Measurements from ENCODE around the gene ADAM10.

Gene ADAM10, protein sequence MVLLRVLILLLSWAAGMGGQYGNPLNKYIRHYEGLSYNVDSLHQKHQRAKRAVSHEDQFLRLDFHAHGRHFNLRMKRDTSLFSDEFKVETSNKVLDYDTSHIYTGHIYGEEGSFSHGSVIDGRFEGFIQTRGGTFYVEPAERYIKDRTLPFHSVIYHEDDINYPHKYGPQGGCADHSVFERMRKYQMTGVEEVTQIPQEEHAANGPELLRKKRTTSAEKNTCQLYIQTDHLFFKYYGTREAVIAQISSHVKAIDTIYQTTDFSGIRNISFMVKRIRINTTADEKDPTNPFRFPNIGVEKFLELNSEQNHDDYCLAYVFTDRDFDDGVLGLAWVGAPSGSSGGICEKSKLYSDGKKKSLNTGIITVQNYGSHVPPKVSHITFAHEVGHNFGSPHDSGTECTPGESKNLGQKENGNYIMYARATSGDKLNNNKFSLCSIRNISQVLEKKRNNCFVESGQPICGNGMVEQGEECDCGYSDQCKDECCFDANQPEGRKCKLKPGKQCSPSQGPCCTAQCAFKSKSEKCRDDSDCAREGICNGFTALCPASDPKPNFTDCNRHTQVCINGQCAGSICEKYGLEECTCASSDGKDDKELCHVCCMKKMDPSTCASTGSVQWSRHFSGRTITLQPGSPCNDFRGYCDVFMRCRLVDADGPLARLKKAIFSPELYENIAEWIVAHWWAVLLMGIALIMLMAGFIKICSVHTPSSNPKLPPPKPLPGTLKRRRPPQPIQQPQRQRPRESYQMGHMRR

DNA sequence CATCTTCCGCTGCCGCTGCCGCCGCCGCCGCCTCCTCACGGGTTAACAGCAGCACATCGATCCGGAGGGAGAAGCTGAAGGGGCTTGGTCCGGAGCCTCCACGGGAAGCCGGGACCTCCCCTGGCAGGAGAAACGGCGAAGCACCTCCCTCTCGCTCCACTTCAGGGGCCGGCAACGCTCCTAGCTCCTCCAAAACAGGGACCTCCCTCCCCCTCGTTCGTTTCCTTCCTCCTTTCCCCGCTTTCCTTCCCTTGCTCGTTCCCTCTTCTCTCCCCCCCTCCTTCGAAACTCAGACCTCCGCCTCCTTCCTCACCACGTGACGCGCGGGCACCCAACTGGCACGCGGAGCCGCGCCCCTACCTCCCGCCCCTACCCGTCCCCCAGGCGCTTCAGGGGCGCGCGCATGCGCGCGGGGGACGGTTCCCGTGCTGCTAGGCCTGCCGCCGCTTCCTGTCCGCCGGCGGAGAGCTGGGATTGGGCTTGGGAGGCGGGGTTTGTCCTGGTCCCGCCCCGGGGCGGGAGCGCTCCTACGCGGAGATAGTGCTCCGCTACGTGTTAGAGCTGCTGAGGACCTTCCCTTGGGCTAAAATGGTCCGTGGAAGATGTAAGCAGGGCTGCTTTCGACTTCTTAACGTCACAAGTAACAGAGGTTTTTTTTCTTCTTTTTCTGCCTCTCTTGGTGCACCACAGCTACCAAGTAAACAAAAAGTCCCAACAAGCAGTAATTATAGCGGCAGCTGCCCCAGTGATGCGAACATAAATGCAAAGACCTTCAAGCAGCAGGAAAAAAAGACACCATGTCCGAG lies at the start of gene ADAM10:
TSS of gene ADAM10 (minus strand) at position 176 of the 806 bp plus-strand sequence. CDS start at position 3, 173 bp downstream.
- no peaks in the 10 kb centered on the region for H3K27me3 ChIP-seq (ENCODE audit: insufficient read depth, insufficient read length)
- peak within 1 kb of the TSS; percentile 98 for H3K9ac ChIP-seq (ENCODE audit: insufficient read length, low read depth)
- TF ChIP-seq YY1 (IDR thresholded peaks at IDR 0.05; ENCODE audit: insufficient read depth, insufficient read length): no peak
- no peak for TF ChIP-seq SUZ12 (IDR thresholded peaks at IDR 0.05; ENCODE audit: extremely low read depth, insufficient read depth, insufficient read length)
- no peak for TF ChIP-seq ZNF274 (IDR thresholded peaks at IDR 0.05; ENCODE audit: low read depth, low read length)
- no peaks in the 10 kb centered on the region for H3K4me1 ChIP-seq (ENCODE audit: insufficient read depth, insufficient read length)
- H3K9me3 ChIP-seq (ENCODE audit: insufficient read depth, low read length): no peaks in the 10 kb centered on the region
- peak within 1 kb of the TSS; percentile 93 for H3K4me3 ChIP-seq (ENCODE audit: insufficient read length, low read depth)
- H3K36me3 ChIP-seq (ENCODE audit: insufficient read depth, insufficient read length, low read length): no peaks in the 10 kb centered on the region
- peak; percentile 97 for DNase-seq (ENCODE audit: low read depth, low spot score)

- Histone ChIP-seq H3K4me1 (ENCODE audit: insufficient read depth, insufficient read length) (no peaks in the 10 kb centered on the region), H3K27me3 (ENCODE audit: insufficient read depth, insufficient read length) (no peaks in the 10 kb centered on the region), H3K9me3 (ENCODE audit: insufficient read depth, low read length) (no peaks in the 10 kb centered on the region), H3K4me3 (ENCODE audit: insufficient read length, low read depth) (no peak overlapping the region), H3K36me3 (ENCODE audit: insufficient read depth, insufficient read length, low read length) (no peaks in the 10 kb centered on the region), H3K9ac (ENCODE audit: insufficient read length, low read depth) (no peak overlapping the region)
- TF ChIP-seq ZNF274 (IDR thresholded peaks at IDR 0.05; ENCODE audit: low read depth, low read length) (no peak), YY1 (IDR thresholded peaks at IDR 0.05; ENCODE audit: insufficient read depth, insufficient read length) (no peak), SUZ12 (IDR thresholded peaks at IDR 0.05; ENCODE audit: extremely low read depth, insufficient read depth, insufficient read length) (no peak)
- DNase-seq (ENCODE audit: low read depth, low spot score): no peak
These were observed 48.0 kb upstream of the ADAM10 start for GRCh38 chr15:58797505-58797904.

DNA sequence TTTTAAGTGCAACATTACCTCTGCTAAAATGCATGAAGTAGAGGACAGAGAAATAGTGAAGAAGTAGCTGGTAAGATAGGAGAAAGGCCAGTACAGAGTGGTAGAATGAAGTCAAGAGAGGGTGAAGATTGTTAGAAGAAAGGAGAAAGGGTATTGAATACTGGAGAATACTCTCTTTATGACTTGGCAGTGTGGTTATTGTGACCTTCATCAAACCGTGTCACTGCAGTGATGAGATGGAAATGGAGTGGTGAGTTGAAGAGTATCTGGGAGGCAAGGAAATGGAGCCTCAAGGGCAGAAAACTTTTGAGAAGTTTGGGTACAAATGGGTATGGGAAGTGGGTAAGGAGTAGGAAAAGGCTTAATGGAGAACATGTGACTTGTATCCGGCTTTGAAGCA lies 46.3 kb upstream of the ADAM10 start:
- H3K4me3 ChIP-seq (ENCODE audit: insufficient read length, low read depth): no peak overlapping the region
- no peaks in the 10 kb centered on the region for H3K27me3 ChIP-seq (ENCODE audit: insufficient read depth, insufficient read length)
- no peaks in the 10 kb centered on the region for H3K4me1 ChIP-seq (ENCODE audit: insufficient read depth, insufficient read length)
- no peak for DNase-seq (ENCODE audit: low read depth, low spot score)
- H3K36me3 ChIP-seq (ENCODE audit: insufficient read depth, insufficient read length, low read length): peaks cover 3% of the 10 kb centered on the region
- H3K9ac ChIP-seq (ENCODE audit: insufficient read length, low read depth): no peak overlapping the region
- no peaks in the 10 kb centered on the region for H3K9me3 ChIP-seq (ENCODE audit: insufficient read depth, low read length)
- TF ChIP-seq ZNF274 (IDR thresholded peaks at IDR 0.05; ENCODE audit: low read depth, low read length): no peak
- no peak for TF ChIP-seq YY1 (IDR thresholded peaks at IDR 0.05; ENCODE audit: insufficient read depth, insufficient read length)
- no peak for TF ChIP-seq SUZ12 (IDR thresholded peaks at IDR 0.05; ENCODE audit: extremely low read depth, insufficient read depth, insufficient read length)

DNA sequence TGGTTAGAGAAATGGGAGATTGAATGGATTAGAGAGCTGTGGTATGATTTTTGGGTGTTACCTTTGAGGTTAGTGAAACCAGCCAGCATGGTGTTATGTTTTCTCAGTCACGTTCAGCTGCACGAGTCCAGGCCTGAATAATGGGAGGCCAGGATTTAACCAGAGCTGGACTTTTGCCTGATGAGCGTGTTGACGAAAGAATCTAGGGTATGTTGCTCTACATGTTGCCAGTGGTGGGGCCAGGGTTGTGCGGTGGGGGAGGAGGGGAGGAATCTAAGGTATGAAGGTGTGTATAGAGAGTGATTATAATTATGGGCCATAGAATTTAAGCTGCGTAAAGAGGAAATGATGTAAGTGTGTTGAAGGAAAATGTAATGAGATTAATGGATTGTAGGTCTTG lies 44.4 kb upstream of the ADAM10 start:
- Histone ChIP-seq H3K4me1 (ENCODE audit: insufficient read depth, insufficient read length) (no peaks in the 10 kb centered on the region), H3K27me3 (ENCODE audit: insufficient read depth, insufficient read length) (no peaks in the 10 kb centered on the region), H3K36me3 (ENCODE audit: insufficient read depth, insufficient read length, low read length) (peaks cover 5% of the 10 kb centered on the region), H3K4me3 (ENCODE audit: insufficient read length, low read depth) (no peak overlapping the region), H3K9ac (ENCODE audit: insufficient read length, low read depth) (no peak overlapping the region), H3K9me3 (ENCODE audit: insufficient read depth, low read length) (no peaks in the 10 kb centered on the region)
- TF ChIP-seq SUZ12 (IDR thresholded peaks at IDR 0.05; ENCODE audit: extremely low read depth, insufficient read depth, insufficient read length): no peak
- TF ChIP-seq ZNF274 (IDR thresholded peaks at IDR 0.05; ENCODE audit: low read depth, low read length): no peak
- no peak for TF ChIP-seq YY1 (IDR thresholded peaks at IDR 0.05; ENCODE audit: insufficient read depth, insufficient read length)
- DNase-seq (ENCODE audit: low read depth, low spot score): no peak

DNA sequence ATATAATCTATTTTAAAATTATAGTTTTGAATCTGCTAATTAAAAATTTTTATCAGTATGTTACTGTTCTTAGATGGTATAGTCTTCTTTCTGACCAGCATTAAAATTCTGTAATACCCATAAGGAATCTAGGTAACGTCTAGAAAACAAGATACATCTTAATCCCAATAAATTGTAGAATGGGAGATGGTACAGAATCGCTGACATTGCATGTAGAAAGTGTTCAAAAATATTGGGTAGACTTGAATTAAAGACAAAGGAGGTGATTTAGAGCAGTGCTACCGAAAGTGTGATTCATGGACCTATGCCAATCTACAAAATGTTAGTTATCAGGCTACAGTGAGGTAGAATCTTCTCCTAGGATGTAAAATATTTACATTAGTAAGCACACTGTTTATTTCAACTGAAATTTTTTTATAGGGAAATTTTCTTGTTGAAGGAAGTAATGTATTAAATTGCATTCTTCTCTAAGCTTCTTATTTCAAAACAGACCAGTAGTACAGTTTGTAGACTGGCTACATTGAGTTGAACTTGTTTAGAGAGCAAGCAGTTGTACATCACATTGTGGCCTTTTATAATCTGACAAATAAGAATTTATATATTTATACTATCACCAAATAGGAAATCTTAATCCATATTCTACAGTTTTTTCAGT lies 38.7 kb upstream of the ADAM10 start:
- no peak overlapping the region for H3K4me3 ChIP-seq (ENCODE audit: insufficient read length, low read depth)
- peaks cover 5% of the 10 kb centered on the region for H3K36me3 ChIP-seq (ENCODE audit: insufficient read depth, insufficient read length, low read length)
- no peaks in the 10 kb centered on the region for H3K27me3 ChIP-seq (ENCODE audit: insufficient read depth, insufficient read length)
- no peaks in the 10 kb centered on the region for H3K4me1 ChIP-seq (ENCODE audit: insufficient read depth, insufficient read length)
- no peak for DNase-seq (ENCODE audit: low read depth, low spot score)
- no peaks in the 10 kb centered on the region for H3K9me3 ChIP-seq (ENCODE audit: insufficient read depth, low read length)
- no peak overlapping the region for H3K9ac ChIP-seq (ENCODE audit: insufficient read length, low read depth)
- no peak for TF ChIP-seq YY1 (IDR thresholded peaks at IDR 0.05; ENCODE audit: insufficient read depth, insufficient read length)

GRCh38 chr15:58785355-58785754 lies 35.8 kb upstream of the ADAM10 start:
- Histone ChIP-seq H3K36me3 (ENCODE audit: insufficient read depth, insufficient read length, low read length) (peaks cover 4% of the 10 kb centered on the region), H3K4me1 (ENCODE audit: insufficient read depth, insufficient read length) (no peaks in the 10 kb centered on the region), H3K9me3 (ENCODE audit: insufficient read depth, low read length) (no peaks in the 10 kb centered on the region), H3K9ac (ENCODE audit: insufficient read length, low read depth) (no peak overlapping the region), H3K27me3 (ENCODE audit: insufficient read depth, insufficient read length) (no peaks in the 10 kb centered on the region), H3K4me3 (ENCODE audit: insufficient read length, low read depth) (no peak overlapping the region)
- no peak for DNase-seq (ENCODE audit: low read depth, low spot score)
- no peak for TF ChIP-seq ZNF274 (IDR thresholded peaks at IDR 0.05; ENCODE audit: low read depth, low read length)
- TF ChIP-seq YY1 (IDR thresholded peaks at IDR 0.05; ENCODE audit: insufficient read depth, insufficient read length): no peak
- TF ChIP-seq SUZ12 (IDR thresholded peaks at IDR 0.05; ENCODE audit: extremely low read depth, insufficient read depth, insufficient read length): no peak

Measured in NT2/D1 (cell line).